CD4-positive, alpha-beta T cell treated with Interleukin-15 for 4 hours (primary cell): Measurements from ENCODE around the gene MAGEE2.
"Not testable (repeated sequence)": the region's sequence is repeated elsewhere in the genome, so short reads cannot be mapped to it uniquely, and the experiment has no call there.

Source experiments
- DNase-seq: peaks from one replicate; pipeline ENCODE4 v3.0.0-alpha.2; 2020; ENCODE audit warnings: low spot score

The MAGEE2 gene, protein sequence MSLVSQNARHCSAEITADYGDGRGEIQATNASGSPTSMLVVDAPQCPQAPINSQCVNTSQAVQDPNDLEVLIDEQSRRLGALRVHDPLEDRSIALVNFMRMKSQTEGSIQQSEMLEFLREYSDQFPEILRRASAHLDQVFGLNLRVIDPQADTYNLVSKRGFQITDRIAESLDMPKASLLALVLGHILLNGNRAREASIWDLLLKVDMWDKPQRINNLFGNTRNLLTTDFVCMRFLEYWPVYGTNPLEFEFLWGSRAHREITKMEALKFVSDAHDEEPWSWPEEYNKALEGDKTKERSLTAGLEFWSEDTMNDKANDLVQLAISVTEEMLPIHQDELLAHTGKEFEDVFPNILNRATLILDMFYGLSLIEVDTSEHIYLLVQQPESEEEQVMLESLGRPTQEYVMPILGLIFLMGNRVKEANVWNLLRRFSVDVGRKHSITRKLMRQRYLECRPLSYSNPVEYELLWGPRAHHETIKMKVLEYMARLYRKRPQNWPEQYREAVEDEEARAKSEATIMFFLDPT

DNA sequence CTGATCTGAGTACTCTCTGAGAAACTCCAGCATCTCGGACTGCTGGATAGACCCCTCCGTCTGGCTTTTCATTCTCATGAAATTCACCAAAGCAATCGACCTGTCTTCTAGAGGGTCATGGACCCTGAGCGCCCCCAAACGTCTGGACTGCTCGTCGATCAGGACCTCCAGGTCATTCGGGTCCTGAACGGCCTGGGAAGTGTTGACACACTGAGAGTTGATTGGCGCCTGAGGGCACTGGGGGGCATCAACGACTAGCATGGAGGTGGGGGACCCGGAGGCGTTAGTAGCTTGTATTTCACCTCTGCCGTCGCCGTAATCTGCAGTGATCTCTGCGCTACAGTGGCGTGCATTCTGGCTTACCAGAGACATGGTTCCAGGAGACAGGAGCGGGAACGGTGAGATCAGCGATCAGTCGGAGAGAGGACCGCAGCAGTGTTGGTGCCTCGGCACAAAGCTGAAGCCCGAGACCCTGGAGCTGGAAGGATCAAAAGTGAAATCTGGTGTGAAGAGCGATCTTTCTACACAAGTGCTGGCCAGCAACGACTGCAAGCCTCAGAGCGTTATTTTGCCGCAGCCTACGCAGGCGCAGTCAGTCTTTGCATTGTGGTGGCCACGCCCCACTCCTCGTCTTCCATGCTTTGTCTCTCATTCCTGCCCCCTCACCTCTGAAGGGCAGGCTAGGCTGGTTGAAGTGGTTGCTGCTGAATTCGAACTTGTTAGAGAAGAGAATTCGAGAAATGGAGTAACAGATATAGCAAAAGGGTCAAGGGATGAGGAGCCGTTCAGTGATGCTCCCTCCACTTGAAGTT lies at the start of gene MAGEE2:
Gene MAGEE2 (minus strand): TSS at position 575 of the 812 bp plus-strand sequence. CDS start 203 bp downstream, at position 372.
- no peak for DNase-seq

DNA sequence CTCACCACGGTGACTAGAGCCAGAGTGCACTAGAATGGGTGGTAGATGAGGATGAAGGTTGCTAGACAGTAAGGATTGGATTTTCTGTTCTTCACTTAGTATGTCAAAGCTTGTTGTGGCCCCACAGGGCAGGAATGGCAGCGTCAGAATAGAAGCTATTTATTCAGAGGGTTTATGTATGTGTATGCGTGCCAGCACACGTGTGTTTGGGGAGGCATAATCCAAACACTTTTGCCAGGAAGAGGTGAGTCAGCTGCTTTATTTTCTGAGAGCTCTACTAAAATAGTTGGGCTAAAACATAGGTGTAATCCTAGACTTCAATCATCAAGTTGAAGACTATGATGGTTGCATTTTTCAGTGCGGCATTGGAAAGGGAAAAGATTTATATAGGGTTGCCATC lies 1.2 kb upstream of the MAGEE2 start:
- no peak for DNase-seq

DNA sequence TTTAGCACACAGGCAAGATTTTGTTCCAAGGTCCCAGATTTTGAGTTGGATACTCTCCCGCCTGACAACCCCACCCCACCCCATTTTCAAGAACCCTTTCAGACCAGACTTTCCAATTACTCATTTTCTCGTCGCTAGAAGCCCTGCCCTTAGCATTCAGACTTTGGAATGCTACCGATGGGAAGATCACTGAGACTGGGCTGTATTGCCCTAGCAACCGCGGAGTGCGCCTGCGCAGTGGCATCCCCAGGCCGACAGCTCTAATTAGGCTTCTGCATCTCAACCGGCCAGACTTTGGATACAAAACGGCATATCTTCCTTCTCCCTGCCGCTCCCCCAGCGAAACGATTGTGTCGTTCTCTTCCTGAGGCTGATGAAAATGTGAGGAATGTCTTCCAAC lies 3.4 kb downstream of the MAGEE2 start:
- no peak for DNase-seq

DNA sequence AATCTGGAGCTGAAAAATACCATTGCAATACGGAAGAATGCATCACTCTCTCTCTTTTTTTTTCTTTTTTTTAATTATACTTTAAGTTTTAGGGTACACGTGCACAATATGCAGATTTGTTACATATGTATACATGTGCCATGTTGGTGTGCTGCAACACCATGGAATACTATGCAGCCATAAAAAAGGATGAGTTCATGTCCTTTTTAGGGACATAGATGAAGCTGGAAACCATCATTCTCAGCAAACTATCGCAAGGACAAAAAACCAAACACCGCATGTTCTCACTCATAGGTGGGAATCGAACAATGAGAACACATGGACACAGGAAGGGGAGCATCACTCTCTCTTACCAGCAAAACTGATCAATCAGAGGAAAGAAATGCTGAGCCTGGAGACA lies 17.0 kb downstream of the MAGEE2 start:
- not testable (repeated sequence) for DNase-seq

DNA sequence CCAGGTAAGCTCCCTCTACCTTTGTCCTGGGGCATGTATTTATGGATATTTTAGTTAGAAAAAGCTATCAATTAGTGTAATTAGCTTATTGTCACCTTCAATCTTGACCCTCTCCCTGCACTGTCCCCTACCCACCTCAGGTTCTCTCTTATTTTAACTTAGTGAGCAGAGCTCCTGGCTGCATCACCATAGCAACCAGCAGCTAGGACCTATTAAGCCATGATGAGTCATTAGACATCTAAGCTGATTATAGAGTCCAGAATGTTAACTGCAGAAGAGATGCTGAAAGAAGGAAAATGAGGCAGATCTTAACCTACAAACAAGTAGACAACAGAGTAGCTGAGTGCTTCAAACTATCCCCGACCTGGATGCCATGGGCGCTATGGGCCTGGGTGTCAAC lies 36.6 kb downstream of the MAGEE2 start:
- no peak for DNase-seq

DNA sequence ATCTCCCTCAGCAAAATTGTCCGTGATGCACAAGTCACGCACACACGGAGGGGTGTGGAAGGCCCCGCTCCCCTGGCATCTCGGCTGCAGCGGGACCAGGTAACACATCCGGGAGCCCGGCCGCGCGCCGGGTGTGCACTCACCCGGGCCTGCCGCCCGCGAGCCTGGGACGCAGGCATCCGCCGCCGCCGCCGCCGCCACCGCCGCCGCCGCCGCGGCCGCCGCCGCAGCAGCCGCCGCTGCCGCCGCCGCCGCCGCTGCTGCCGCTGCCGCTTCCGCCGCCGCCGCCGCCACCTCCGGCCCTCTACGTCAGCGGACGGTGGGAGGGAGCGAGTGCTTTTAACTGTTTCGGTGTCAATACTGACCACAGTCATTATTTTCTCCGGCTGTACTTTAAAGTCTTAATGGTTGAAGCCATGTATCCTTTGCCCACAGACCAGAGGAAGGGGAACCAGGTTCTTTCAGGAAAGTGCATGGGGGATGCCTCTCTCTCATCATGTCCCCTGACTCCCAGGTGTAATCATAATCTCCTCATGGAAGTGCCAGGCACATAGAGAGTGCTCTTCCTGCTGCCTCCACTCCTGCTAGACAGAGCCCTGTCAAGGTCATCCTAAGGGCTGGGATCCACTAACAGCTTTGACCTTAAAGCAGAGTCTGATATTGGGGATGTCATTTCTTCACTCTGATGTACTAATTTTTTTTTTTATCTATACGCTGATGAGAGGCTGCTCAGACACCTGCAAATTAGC lies 38.0 kb downstream of the MAGEE2 start:
- DNase-seq: no peak
